ENCODE data around the gene GALNTL6. TPM values are rescaled to one million over a fixed set of nuclear protein-coding genes. Genes with fewer than 3 reads are reported as not detected.

Gene GALNTL6
- total and polyA plus RNA-seq, 8 donors: 0.13 to 0.41 (median 0.21) TPM; not detected in 4

- FAIRE-seq (no peak), DNase-seq (peak in 2 of 6 donors; percentile 13 to 59), ATAC-seq (no peak)
- no peak overlapping the region for H3K4me3 ChIP-seq
- H3K27ac ChIP-seq: no peak overlapping the region
- TF ChIP-seq CTCF (IDR thresholded peaks at IDR 0.05): no peak
- H3K9me3 ChIP-seq: no peaks in the 10 kb centered on the region
- H3K4me1 ChIP-seq: no peaks in the 10 kb centered on the region
- no peaks in the 10 kb centered on the region for H3K27me3 ChIP-seq
- H3K36me3 ChIP-seq: no peaks in the 10 kb centered on the region
- intact Hi-C loops (cut with DNase I): no loop called here
- whole genome bisulfite sequencing, 2 donors: 85 to 96% methylated on average over 11 of the region's 11 CpGs
Observed at GRCh38 chr4:171929477-171929876, 116.3 kb downstream of the GALNTL6 start.

- Histone ChIP-seq H3K27ac (no peak overlapping the region), H3K27me3 (no peaks in the 10 kb centered on the region), H3K4me3 (no peak overlapping the region), H3K36me3 (no peaks in the 10 kb centered on the region), H3K4me1 (no peaks in the 10 kb centered on the region), H3K9me3 (no peaks in the 10 kb centered on the region)
- TF ChIP-seq CTCF (IDR thresholded peaks at IDR 0.05): no peak
- no peak for ATAC-seq
- WGBS, 2 donors: 80 to 91% methylated on average over 8 of the region's 8 CpGs
- intact Hi-C loops (cut with DNase I): no loop called here
- FAIRE-seq: no peak
- DNase-seq: no peak
Observed at GRCh38 chr4:171929907-171930306, 116.7 kb downstream of the GALNTL6 start.

GRCh38 chr4:171932238-171932637 lies 119.0 kb downstream of the GALNTL6 start:
- Histone ChIP-seq H3K4me3 (no peak overlapping the region), H3K4me1 (no peaks in the 10 kb centered on the region), H3K27me3 (no peaks in the 10 kb centered on the region), H3K9me3 (no peaks in the 10 kb centered on the region), H3K36me3 (no peaks in the 10 kb centered on the region), H3K27ac (no peak overlapping the region)
- WGBS, 2 donors: 43 to 50% methylated on average over 6 of the region's 6 CpGs
- ATAC-seq (no peak), FAIRE-seq (no peak), DNase-seq (no peak)
- intact Hi-C loops (cut with DNase I): no loop called here
- TF ChIP-seq CTCF (IDR thresholded peaks at IDR 0.05): no peak

GRCh38 chr4:171940656-171941055 lies 127.5 kb downstream of the GALNTL6 start:
- no peak overlapping the region for H3K27ac ChIP-seq
- intact Hi-C loops (cut with DNase I): no loop called here
- H3K27me3 ChIP-seq: no peaks in the 10 kb centered on the region
- no peaks in the 10 kb centered on the region for H3K9me3 ChIP-seq
- H3K4me3 ChIP-seq: no peak overlapping the region
- no peak for ATAC-seq
- FAIRE-seq: no peak
- no peaks in the 10 kb centered on the region for H3K4me1 ChIP-seq
- H3K36me3 ChIP-seq: no peaks in the 10 kb centered on the region
- 84 to 91% methylated on average over 6 of the region's 6 CpGs for WGBS, 2 donors
- no peak for DNase-seq
- TF ChIP-seq CTCF (IDR thresholded peaks at IDR 0.05): no peak

- no peak overlapping the region for H3K27ac ChIP-seq
- no peak for DNase-seq
- H3K4me3 ChIP-seq: no peak overlapping the region
- H3K36me3 ChIP-seq: no peaks in the 10 kb centered on the region
- intact Hi-C loops (cut with DNase I): no loop called here
- H3K4me1 ChIP-seq: no peaks in the 10 kb centered on the region
- TF ChIP-seq CTCF (IDR thresholded peaks at IDR 0.05): no peak
- H3K27me3 ChIP-seq: no peaks in the 10 kb centered on the region
- no peak for FAIRE-seq
- H3K9me3 ChIP-seq: no peaks in the 10 kb centered on the region
- ATAC-seq: no peak
Observed at GRCh38 chr4:171947400-171947799, 134.2 kb downstream of the GALNTL6 start.

All from pancreas (tissue), 10 donors.